Subcutaneous adipose tissue (tissue), 4 donors: Measurements from ENCODE around the gene AKIRIN2. TPM values are rescaled to one million over a fixed set of nuclear protein-coding genes. Genes with fewer than 3 reads are reported as not detected.

ENCODE experiments used
- total RNA-seq, 4 donors: library from RNA; depleted of rRNA; stranded (reverse); fragments of >200 nt; gene quantifications; one replicate each; pipeline ENCODE4 v1.1.0, GENCODE V29; 2016
- TF ChIP-seq, protein P1 (sequence below): fragments of 450-650 bp; IDR thresholded peaks from one replicate; pipeline ENCODE4 v1.5.1; 2016; ENCODE audit warnings: low read depth, mild to moderate bottlenecking, control low read depth, antibody characterized with exemption, moderate library complexity

Gene AKIRIN2
- total RNA-seq, 4 donors from 2014 or later = 19.0 to 39.3 (median 24.0) TPM

DNA sequence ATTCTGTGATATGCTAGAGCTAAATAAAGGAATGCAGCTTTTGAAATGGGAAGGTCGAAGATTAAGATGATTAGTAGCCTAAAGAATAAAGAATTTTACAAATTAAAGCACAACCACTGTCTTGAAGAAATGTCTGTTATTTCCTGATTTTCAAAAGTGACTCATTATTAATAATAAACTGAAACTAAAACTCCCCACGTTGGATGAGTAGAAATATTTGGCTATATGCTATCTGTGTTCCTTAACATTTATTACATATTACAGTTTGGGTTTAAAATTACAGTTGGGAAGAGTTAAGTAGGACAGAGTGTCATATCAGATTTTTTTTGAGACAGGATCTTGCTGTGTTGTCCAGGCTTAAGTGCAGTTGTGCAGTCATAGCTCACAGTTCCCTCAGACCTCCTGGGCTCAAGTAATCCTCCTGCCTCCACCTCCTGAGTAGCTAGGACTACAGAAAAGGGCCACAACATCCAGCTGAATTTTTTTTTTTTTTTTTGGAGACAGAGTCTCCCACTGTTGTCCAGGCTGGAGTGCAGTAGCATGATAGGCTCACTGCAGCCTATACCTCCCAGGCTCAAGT is 47.1 kb downstream of the AKIRIN2 start:
- TF ChIP-seq, protein P1, sequence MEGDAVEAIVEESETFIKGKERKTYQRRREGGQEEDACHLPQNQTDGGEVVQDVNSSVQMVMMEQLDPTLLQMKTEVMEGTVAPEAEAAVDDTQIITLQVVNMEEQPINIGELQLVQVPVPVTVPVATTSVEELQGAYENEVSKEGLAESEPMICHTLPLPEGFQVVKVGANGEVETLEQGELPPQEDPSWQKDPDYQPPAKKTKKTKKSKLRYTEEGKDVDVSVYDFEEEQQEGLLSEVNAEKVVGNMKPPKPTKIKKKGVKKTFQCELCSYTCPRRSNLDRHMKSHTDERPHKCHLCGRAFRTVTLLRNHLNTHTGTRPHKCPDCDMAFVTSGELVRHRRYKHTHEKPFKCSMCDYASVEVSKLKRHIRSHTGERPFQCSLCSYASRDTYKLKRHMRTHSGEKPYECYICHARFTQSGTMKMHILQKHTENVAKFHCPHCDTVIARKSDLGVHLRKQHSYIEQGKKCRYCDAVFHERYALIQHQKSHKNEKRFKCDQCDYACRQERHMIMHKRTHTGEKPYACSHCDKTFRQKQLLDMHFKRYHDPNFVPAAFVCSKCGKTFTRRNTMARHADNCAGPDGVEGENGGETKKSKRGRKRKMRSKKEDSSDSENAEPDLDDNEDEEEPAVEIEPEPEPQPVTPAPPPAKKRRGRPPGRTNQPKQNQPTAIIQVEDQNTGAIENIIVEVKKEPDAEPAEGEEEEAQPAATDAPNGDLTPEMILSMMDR = no peak

DNA sequence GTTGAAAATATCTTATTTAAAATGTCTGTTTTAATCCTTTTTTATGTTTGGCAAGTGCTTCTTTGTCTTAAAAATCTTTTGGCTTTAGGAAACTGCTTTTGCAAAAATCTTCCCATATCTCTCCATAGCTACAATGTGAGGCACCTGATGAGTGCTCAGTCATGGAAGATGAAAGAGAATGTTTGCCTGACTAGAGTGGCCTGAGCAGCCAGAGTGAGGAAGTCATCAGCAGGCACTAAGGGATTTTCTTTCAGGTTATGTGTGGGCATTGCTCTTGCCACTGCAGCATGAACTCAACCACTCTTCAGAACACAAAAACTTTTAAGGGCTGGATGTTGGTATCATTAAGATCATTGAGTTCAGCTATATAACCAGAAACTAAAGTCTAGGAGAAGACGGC is 47.9 kb downstream of the AKIRIN2 start:
- TF ChIP-seq, protein P1 = no peak

DNA sequence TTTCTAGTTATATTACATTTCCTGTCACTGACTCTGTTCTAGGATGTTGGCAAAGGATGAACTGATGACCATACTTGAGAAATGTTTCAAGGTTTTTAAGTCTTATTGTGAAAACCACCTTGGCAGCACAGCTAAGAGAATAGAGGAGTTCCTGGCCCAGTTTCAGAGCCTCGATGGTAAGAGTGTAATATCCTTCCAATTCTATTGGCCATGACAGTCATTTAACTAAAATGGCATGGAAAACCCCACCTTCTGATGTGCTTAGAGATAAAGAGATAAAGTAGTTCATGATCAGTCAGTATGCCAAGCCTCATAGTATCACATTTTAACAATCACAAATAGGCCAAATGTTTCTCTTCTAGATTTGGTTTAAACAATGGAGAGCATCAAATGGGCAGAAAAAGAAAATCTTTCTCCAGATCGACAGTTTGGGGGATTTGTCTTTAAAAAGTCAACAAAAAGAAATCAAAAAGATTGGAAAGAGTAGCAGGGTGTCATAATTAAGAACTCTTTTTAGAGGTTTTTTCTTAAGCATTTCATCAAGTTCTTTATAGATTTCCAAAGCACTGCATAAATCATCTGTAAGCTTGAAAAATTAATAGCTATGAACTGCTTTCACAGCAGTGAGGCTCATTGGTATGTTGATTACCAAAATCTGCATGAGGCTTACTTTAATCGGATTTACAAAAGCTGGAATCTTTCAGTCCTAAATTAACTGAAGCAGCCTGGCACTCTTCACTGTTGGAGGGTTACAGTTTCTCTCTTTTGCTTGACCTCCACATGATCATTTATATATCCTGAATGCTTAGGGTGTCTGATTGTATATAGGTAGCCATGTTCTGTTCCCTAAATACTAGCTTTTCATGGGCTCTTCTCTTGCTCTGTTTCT is 48.7 kb downstream of the AKIRIN2 start:
- TF ChIP-seq, protein P1 = no peak

DNA sequence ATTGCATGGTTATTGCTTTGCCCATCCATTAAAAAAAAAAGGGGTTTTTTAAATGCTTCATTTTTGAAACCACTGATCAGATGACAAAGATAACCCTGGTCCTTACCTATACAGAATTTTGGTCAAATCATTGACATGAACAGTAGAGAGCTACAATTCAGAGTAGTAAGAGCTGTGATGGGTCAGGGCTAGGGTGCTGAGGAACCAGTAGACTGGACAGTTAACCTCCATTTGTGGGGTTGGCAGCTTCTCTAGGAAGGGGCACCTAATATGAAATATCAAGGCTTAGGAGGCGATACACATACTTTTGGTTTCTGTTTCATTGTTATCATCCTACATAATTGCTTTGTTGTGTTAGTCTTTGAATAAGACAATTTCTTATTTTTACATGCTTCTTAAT is 57.0 kb downstream of the AKIRIN2 start:
- TF ChIP-seq, protein P1 = no peak

DNA sequence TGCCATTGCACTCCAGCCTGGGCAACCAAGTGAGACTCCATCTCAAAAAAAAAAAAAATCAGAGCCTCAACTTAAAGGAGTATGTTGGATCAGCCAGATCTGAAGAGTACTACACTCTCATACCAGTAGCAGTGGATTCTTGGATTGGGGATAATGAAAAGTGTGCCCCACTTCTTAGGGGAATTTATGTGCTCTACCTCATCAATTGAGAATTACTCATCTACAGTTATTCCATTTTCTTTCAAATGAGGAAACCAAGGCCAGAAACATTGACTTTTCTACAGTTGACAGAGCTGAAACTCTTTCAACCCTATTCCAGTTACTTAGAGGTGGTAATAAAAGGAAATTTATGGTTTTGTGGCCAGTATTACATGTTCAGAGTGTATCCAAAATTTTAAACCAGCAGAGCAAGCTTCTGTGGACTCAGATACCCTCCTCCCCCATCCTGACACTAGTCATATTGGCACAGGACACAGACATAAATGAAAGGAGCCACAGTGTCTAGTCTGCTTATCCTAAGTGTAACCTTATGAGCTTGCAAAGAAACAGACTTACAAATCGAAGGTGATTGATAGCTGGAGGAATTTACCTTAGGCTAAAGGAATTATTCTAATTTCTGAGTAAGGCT is 60.9 kb downstream of the AKIRIN2 start:
- TF ChIP-seq, protein P1 = no peak

DNA sequence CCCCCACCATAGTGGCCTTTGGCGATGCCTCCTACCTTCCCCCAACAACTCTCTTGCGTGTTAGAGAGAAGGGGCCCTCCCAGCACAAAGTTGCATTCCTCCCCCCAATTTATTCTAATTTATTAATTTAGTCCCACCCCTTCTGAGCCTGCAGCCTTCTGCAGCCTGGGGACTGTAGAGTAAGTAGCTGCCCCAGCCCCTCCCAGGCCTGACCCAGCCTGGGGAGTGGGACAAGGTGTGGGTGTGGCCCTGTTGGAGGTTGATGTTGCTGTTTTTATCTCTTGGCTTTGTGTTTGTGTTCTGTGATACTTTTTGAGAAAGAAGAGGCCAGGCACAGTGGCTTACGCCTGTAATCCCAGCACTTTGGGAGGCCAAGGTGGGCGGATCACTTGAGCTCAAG is 62.7 kb downstream of the AKIRIN2 start:
- TF ChIP-seq, protein P1 = no peak

DNA sequence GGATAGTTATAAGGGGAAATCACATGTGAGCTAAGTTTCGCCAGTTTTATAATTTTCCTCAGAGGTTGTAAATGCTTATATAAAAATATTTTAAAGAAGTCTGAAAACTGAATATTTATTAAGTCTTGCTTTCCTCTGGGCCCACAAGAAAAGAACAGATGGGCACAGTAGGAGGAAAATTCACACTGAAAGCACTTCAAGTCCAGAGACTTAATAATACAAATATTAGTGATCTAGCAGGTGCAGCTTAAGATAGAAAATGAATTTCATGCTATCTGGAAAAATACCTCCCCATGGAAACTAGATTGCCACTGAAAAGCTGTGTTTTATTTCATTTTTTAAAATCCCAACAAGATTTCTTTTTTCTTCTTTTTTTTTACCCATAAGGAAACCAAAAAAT is 64.9 kb downstream of the AKIRIN2 start:
- TF ChIP-seq, protein P1 = no peak
